Stimulated activated CD8-positive, alpha-beta memory T cell treated with anti-CD3 and anti-CD28 coated beads, Interleukin-4, amount 100 ng/mL, for 4 hours (primary cell): Measurements from ENCODE around the gene ATAD1.
"Not testable (repeated sequence)": the region's sequence is repeated elsewhere in the genome, so short reads cannot be mapped to it uniquely, and the experiment has no call there.

Experiments
- DNase-seq, 2 donors: peaks; one replicate each; pipeline ENCODE4 v3.0.0-alpha.2; 2020; ENCODE audit warnings: low read depth in 2 of 2, low spot score in 1 of 2

The ATAD1 gene

DNA sequence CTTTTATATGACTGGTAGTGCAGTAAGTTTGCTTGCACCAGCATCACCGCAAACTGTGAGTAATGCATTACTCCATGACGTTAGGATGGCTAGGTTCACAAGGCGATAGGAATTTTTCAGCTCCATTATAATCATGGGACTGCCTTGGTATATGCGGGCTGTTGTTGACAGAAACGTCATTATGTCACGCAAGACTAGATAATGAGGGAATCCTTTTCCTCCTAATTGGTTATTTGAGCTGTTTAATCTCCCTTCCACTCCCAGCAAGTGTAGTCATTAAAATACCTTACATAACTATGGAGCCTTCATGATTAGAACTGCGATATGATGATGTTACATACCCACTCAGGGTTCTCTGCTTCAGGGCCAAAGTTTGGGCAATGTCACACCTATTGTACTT lies 28.0 kb upstream of the ATAD1 start:
- no peak for DNase-seq

DNA sequence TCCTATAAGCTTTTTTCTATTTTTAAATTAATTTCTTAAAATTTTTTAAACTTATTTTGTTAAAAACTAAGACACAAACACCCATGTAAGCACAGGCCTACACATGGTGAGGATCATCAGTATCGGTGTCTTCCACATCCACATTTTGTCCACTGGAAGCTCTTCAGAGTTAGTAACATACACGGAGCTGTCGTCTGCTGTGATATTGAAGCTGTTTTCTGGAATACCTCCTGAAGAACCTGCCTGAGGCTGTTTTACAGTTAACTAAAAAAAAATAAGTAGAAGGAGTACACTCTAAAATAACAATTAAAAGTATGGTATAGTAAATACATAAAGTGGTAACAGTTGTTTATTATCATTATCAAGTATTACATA lies 27.6 kb upstream of the ATAD1 start:
- no peak for DNase-seq

DNA sequence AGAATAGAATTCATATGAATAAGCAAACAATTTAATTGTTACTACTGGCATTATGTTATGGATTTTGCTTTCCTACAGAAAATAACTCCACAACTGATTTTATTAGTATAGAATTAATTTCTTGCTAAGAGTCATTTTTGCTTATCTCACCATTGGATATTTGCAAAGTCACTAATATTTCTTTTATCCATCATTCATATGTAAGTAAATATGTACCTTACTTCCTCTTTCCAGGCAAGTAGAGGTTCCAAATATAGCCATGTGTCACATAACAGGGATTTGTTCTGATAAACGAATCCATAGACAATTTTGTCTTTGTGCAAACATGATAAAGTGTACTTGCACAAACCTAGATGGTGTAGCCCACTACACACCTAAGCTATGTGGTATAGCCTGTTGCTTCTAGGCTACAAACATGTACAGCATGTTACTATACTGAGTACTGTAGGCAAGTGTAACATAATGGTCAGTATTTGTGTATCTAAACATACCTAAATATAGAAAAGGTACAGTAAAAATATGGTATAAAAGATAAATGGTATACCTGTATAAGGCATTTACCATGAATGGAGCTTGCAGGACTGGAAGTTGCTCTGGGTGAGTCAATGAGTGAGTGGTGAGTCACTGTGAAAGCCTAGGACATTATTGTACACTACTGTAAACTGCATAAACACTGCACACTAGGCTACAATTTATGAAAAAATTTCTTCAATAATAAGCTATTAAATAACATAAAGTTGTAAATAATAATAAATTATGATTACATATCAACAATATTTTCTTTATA lies 27.0 kb upstream of the ATAD1 start:
- no peak for DNase-seq

DNA sequence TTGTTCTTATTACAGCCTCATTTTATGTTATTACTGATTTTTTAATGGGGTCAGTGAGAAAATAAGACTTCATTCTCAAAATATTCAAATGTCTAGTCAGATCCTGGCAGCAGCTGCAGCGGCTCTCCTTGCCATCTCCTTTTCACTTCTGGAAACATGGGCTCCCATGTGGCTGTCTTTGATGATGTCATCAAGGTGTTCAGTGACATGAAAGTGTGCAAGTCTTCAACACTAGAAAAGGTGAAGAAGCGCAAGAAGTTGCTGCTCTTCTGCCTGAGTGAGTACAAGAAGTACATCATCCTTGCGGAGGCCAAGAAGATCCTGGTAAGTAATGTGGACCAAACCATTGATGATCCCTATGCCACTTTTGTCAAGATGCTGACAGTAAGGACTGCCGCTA lies 25.7 kb upstream of the ATAD1 start:
- no peak for DNase-seq

DNA sequence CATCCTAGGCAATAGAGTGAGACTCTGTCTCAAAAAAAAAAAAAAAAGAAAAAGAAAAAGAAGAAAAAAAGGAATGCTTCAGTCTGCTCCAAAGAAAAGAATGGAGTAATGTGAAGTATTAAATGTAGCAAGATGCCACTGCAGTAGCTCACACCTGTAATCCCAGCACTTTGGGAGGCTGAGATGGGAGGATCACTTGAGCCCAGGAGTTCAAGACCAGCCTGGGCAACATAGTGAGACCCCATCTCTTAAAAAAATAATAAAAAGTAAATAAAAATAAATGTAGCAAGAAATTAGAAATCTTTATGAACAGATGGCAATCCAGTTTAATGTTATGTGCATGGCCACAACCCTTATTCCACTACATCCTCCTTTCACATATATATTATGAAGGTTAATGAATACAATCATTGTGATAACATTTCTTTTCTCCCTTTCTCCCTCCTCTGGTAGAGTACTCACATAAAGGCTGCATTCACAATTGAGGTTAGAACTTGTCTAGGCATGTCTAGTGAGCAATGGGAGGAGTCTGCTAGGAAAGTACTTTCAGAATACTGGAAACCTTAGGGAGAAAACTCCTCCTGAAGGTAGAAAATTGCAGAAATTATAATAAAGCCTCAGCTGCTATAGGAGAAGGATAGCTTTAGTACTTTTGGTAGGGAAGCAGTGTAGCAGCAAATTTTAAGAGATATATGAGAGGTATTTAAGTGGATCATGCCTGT lies 24.9 kb upstream of the ATAD1 start:
- DNase-seq: no peak

DNA sequence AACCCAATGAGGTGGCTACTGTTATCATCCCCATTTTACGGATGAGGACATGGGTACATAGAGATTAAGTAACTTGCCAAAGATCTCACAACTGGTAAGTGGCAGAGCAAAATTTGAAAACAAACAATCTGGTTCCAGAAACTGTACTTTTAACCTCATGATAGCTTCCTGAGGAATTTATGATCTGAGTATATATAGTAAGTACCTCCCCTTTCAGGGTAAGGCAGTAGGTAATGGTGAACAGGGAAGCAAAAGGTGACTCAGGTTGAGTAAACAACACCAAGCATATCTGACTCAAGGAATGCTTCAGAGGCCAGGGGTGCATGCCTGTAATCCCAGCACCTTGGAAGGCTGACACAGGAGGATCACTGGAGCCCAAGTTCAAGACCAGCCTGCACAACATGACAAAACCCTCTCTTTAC lies 24.2 kb upstream of the ATAD1 start:
- DNase-seq: no peak

DNA sequence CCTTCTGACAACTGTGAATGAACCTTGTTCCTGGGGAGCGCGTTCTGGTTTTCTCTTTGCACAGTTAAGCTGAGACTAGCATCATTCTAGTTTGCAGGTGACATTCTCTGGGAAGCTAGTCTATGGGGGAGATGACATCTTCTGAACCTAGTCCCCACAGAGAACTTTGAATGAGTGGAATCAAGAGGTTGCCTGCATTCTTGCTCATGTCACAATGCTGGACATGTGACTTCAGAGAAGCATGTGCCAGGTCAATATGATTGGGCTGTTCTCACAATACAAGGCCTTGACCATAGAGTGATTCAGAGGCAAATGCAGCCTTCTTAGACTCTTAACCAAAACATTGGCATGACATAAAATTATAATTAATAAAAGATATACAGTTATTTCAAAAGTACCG lies 23.2 kb upstream of the ATAD1 start:
- no peak for DNase-seq

DNA sequence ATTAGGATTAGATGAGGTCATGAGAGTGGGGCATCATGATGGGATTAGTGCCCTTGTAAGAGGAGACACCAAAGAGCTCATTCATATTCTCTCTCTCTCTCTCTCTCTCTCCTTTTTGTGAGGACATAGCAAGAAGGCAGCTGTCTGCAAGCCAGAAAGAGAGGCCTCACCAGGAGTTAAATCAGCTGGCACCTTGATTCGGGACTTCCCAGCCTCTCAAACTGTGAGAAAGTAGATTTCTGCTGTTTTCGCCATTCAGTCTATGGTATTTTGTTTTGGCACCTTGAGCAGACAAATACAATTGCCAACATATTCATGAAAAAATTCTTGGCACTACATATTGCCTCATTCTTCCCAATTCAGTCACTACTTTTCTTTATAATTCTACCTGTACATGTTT lies 20.6 kb upstream of the ATAD1 start:
- DNase-seq: no peak

DNA sequence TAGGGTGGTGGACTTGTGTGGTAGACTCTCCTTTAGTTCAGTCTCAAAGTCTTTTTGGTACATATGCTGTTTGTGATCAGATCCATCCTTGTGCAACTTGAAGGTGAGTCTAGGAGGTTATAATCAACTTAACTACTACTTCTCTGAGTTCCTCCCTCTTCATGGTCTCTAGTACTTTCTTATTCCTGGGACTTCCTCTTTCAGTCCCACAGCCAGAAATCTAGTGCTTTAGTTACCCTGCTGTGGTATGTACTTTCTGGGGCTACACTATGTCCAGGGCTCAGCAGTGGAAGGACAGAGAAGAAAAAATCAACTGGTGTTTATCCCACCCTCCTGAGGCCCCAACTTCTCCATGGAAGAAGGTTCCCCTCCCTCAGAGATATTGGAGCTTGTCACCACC lies 19.4 kb upstream of the ATAD1 start:
- no peak for DNase-seq

DNA sequence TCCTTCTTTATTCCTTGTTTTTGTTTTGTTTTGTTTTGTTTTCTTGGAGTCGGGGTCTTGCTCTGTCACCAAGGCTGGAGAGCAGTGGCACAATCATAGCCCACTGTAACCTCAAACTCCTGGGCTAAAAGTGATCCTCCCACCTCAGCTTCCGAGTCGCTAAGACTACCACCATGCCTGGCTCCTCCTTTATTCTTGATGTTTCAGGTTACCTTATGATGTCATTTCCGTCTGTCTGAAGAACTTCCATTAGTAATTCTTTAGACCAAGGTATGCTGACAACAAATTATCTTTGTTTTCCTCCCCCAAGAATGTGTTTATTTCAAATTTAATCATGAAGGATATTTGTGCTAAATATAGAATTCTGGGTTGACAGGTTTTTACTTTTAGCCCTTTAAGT lies 18.1 kb upstream of the ATAD1 start:
- no peak for DNase-seq

DNA sequence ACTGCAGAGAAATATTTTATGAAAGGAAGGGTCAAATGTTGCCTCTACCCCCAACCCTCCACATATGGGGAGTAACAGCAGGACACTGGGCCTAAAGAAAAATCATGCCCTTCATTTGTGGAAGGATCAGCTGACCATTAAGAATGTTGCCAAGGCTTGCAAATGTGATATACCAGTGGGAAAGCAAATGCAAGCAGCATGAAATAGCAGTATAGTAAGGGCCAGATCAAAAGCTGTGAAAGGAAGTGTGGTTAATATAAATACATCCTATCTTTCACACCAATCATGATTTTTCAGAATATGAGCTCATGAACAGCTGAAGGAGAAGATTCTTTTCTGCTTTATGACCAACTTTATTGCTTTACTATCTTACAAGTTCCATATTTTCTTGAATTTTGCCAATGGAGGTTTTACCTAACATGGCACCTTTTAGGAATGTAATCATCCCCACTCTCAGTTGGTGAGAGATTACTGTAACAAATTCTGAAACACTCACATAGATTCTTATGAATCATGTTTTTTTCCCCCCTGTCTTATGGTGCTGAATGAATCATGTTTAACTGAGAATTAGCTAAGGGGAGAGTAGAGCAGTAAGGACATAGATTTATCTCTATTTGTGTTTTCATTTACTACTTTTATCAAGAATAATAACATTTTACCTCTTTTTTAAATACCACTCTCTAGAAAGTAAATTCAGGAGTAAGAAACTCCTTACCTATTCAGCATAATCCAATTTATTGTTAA lies 12.1 kb upstream of the ATAD1 start:
- no peak for DNase-seq

DNA sequence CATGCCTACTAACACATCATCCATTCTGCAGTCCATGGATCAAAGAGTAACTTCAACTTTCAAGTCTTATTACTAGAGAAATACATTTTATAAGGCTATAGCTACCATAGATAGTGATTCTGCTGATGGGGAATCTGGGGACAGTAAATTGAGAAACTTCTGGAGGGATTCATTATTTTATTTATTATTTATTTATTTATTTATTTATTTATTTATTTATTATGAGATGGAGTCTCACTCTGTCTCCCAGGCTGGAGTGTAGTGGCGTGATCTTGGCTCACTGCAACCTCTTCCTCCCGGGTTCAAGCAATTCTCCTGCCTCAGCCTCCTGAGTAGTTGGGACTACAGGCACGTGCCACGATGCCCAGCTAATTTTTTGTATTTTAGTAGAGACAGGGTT lies 11.0 kb upstream of the ATAD1 start:
- DNase-seq: not testable (repeated sequence)

DNA sequence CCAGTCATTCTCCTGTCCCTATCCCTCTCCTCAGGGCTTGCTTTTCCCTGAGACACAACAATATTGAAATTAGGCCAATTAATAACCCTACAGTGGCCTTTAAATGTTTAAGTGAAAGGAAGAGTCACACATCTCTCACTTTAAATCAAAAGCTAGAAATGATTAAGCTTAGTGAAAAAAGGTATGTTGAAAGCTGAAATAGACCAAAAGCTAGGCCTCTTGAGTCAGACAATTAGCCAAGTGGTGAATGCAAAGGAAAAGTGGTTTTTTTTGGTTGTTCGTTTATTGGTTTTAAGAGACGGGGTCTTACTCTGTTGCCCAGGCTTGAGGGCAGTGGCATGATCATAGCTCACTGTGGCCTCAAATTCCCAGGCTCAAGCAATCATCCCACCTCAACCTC lies 9.7 kb upstream of the ATAD1 start:
- no peak for DNase-seq

DNA sequence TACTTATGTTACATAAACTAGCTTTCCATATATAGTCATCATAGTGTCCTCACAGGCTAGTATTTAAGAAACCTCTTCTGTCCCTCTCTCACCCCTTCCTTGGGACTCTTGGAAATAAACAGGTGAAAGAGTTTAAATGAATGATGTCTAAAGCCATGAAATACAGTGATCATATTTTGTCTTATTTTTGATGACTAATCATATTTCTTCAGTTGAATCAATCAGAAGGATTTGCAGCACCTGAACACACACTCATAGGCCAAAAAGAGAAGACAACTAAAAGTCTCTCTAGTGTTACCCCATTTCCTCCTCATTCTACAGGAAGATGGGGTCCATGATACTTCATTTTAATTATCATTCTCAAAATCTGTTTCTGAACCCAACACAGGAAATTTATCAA lies 8.6 kb upstream of the ATAD1 start:
- DNase-seq: no peak

DNA sequence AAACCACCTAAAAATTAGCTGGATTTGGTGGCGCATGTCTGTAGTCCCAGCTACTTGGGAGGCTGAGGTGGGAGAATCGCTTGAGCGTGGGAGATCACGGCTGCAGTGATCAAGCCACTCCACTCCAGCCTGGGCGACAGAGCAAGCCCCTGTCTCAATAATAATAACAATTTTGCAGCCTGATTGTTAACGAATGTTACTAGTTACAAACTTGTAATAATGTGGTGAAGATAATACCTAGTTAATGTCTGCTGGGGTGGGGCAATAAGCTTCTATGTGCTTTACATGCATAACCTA lies 1.2 kb upstream of the ATAD1 start:
- DNase-seq: no peak

DNA sequence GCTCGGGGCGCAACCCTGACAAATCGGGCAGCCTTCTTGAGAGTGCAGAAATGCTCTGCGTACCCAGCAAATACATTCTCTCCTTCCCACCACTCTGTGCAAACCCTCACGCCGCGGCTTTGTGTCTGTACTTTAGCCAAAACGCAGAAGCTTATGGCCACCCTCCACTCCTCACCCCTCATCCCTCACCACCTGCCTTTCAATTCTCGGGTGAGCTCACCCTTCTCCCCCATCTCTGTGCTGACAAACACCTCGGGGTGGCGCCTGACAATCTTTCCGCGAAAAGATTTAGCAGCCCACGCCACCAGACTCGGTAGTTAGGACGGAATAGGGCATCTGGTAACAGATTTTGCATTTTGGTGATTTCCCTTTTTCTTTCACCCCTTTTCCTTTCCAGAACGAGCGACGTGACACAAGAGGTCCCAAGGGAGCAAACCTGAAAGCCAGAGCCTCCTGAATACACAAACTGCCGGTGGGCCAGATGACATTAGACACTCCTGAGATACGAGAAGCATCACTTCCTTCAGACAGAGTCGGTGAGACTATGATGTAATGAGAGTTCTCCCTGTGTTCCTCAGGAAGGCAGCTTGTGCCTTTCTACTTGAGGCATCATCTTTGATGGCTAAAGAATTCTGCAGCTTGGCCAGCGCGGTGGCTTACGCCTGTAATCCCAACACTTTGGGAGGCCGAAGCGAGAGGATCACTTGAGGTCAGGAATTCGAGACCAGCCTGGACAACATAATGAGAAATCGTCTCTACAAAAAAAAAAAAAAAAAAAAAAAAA lies 671 bp upstream of the ATAD1 start:
- peak; percentile 37 to 48 for DNase-seq

DNA sequence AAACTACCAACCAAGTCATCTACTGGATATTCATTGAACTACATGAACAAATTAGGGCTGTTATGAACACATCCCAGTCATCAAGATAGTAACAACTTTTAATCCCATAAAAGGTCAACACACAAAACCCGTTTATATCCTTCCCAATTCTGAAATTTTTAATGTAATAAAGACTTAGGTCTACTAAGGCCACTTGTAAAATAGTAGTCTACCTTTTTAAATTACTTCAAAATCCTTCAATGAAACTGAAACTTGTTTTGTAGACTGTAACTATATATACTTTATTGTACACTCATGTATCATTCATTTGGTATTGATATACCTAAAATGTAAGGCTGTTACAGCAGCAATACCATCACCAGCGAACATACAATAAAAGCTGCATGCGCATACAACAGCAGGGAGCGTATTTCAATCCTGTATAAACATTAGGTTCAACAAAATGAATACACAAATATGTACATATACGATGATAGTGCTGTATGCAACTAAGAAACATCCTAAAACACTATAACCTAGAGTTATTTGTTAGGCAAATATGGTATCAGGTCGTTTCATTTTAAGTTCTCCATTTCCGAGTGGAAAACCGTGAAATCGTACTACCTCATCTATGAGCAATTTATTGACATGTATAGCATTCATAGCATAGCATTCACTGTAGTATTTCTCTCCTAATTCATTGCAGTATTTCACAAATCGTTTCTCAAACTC lies 973 bp downstream of the ATAD1 start:
- DNase-seq: no peak

DNA sequence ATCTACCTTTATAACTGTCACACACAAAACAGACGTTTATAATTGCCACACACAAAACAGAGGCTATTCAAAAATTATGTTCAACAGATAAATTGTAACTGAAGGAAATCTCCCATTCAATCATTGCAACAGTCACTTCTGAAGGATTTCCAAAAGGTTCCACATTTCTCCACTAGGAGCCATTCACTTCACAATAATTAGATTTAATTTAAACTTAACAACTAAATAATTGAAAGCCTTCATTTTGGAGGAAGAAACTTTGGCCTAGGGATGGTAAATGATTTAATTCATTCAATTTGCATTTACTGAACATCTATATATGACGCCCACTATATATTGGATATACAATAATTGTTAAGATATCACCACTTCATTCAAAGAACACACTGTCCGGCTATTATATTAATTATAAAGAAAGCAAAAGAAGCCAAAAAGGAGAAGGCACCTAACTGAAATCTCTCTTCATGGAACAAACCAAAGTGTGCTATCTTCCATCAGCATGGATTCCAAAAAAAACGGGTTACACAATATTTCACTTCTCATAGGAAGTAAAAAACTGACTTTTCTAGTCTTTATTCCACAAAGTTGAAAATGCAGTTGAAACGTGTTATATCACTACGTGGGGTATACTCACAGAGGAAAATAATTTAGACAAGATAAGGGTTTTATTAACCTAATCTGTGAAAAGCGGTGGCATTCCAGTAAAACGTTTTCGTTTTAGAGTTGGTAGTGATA lies 1.7 kb downstream of the ATAD1 start:
- no peak for DNase-seq

DNA sequence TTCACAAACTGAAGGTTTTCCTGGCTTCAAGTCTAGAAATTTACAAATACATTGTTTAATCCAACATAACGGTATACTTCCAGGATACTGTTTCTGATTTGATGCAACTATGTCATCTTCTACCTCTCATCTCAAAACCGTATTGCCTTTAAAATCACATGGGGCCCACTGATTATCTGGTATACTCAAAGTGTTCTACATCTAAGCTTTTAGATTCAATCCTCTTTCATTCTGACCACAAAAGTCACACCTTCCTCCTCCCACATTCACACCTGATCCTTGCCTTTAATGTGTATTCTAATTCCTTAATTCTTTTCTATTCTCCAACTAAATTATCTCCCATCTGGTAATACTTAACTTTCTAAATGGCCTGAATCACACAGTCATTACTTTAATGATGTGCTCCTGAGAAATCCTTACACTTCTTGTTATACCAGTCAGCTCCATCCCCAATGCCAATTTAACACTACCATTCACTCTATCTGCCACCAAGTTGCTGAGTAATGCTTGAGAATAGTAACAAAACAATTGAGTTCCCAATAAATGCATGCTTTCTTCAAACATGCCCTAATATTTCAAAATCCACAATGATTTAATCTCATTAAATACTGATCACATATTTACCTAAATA lies 13.0 kb downstream of the ATAD1 start:
- DNase-seq: no peak

DNA sequence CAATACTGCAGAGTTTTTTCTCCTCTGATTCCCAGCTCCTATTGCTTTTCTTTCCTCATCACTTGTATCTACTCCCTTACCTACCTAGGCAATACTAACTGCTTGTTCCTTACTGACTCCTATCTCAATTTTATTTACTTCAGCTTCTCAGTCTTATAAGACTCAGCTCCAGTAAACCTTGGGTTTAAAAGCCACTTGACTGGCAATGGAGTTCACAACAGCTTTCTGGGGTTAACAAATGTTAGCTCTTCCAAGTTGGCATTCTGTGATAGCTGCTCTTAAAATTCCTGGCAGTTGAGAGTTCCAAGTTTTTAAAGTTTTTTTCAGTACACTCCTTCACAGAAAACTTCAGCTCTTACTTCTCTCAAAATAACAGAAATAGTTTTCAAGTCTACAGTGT lies 14.2 kb downstream of the ATAD1 start:
- no peak for DNase-seq
